Kidney (tissue), 14 donors: Measurements from ENCODE around the gene OGG1. TPM values are rescaled to one million over a fixed set of nuclear protein-coding genes. Genes with fewer than 3 reads are reported as not detected.

Experiments used
- DNase-seq, 5 donors: peaks; one replicate each; pipeline ENCODE4 v3.0.0-alpha.2; 2013 to 2020
- FAIRE-seq: peaks from 2 replicates; lab custom pipeline; 2012; peaks lifted over from hg19 to GRCh38; lab: Jason Lieb, UNC
- H3K27ac ChIP-seq, 2 donors: one replicate each; pipeline ENCODE4 v1.7.0; 2013; ENCODE audit warnings: low read depth in 2 of 2, low read length in 2 of 2, inconsistent platforms in 1 of 2
- H3K27me3 ChIP-seq: one replicate; pipeline ENCODE4 v1.7.1; 2013; ENCODE audit warnings: low read length, inconsistent platforms; ENCODE audit not compliant: control insufficient read depth, insufficient read depth
- H3K36me3 ChIP-seq, 3 donors: one replicate each; pipeline versions ENCODE4 v1.7.0 to v1.7.1; 2013; ENCODE audit warnings: low read length in 3 of 3, control low read depth in 1 of 3, inconsistent platforms in 1 of 3; ENCODE audit not compliant: insufficient read depth in 3 of 3, control insufficient read depth in 2 of 3
- H3K4me1 ChIP-seq, 3 donors: one replicate each; pipeline versions ENCODE4 v1.7.0 to v1.7.1; 2013; ENCODE audit warnings: low read length in 3 of 3, inconsistent platforms in 1 of 3, low read depth in 1 of 3; ENCODE audit not compliant: control insufficient read depth in 2 of 3, insufficient read depth in 2 of 3
- H3K4me3 ChIP-seq, 3 donors: one replicate each; pipeline versions ENCODE4 v1.7.0 to v1.8.1; 2013; ENCODE audit warnings: low read length in 3 of 3, control low read depth in 1 of 3, inconsistent platforms in 1 of 3
- H3K9ac ChIP-seq, 3 donors: one replicate each; pipeline versions ENCODE4 v1.7.0 to v1.7.1; 2013; ENCODE audit warnings: low read length in 3 of 3, control low read depth in 1 of 3, inconsistent platforms in 1 of 3
- H3K9me3 ChIP-seq, 3 donors: one replicate each; pipeline versions ENCODE4 v1.7.0 to v1.7.1; 2013; ENCODE audit warnings: low read length in 3 of 3, control low read depth in 1 of 3, inconsistent platforms in 1 of 3; ENCODE audit not compliant: control insufficient read depth in 2 of 3, insufficient read depth in 1 of 3
- intact Hi-C: fragments of 100-400 bp; cut with DNase I; formaldehyde crosslinking; loops from one replicate; pipeline ENCODE4 v1.11.1; 2022
- polyA plus RNA-seq: library from polyadenylated mRNA; stranded (reverse); fragments of 350-450 nt; fragmentation: Illumina TruSeq; extraction: RNeasy Lipid Tissue Mini Kit (QIAGEN cat#74804); gene quantifications from one replicate; pipeline ENCODE4 v1.2.3, GENCODE V29; 2014; ENCODE audit warnings: low read depth, low replicate concordance; ENCODE audit not compliant: insufficient read depth
- total RNA-seq: library from RNA; stranded (reverse); fragmentation: NEBNext Ultra II Directional; extraction: Animal tissue kit (Norgen Biotek cat#: 25700); gene quantifications from one replicate; pipeline ENCODE4 v1.2.1, GENCODE V29; 2021
- TF ChIP-seq, protein P1 (sequence below): IDR thresholded peaks from 3 replicates; pipeline ENCODE4 v1.5.1; 2012; ENCODE audit warnings: mild to moderate bottlenecking, moderate library complexity, borderline replicate concordance; ENCODE audit not compliant: insufficient read depth; ENCODE audit errors: extremely low read depth
- donor health status: control.
- donor health status: control.
- donor health status: control.
- donor health status: control.
- donor health status: control.
- donor health status: DM: yes; HTN: yes; CAD: no.
- donor health status: Normal renal cell carcinoma (clear cell type).

Gene OGG1
- total and polyA plus RNA-seq, 2 donors from 2014 or later, result 31.1 to 51.6 TPM

- Histone ChIP-seq H3K9me3 (no peaks in the 10 kb centered on the region), H3K27me3 (no peaks in the 10 kb centered on the region), H3K4me1 (peaks cover 0 to 2% (median 0%) of the 10 kb centered on the region in 3 donors), H3K9ac (no peak overlapping the region), H3K27ac (no peak overlapping the region), H3K36me3 (peaks cover 6 to 32% (median 14%) of the 10 kb centered on the region in 3 donors), H3K4me3 (no peak overlapping the region)
- TF ChIP-seq, protein P1, sequence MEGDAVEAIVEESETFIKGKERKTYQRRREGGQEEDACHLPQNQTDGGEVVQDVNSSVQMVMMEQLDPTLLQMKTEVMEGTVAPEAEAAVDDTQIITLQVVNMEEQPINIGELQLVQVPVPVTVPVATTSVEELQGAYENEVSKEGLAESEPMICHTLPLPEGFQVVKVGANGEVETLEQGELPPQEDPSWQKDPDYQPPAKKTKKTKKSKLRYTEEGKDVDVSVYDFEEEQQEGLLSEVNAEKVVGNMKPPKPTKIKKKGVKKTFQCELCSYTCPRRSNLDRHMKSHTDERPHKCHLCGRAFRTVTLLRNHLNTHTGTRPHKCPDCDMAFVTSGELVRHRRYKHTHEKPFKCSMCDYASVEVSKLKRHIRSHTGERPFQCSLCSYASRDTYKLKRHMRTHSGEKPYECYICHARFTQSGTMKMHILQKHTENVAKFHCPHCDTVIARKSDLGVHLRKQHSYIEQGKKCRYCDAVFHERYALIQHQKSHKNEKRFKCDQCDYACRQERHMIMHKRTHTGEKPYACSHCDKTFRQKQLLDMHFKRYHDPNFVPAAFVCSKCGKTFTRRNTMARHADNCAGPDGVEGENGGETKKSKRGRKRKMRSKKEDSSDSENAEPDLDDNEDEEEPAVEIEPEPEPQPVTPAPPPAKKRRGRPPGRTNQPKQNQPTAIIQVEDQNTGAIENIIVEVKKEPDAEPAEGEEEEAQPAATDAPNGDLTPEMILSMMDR, result no peak
- no peak for FAIRE-seq
- no peak for DNase-seq
- intact Hi-C loops, result no loop called here
Observed at GRCh38 chr3:9760779-9761505, 11.2 kb downstream of the OGG1 start.

GRCh38 chr3:9761919-9762318, 12.2 kb downstream of the OGG1 start:
- peaks cover 6 to 27% (median 7%) of the 10 kb centered on the region in 3 donors for H3K36me3 ChIP-seq
- no peak overlapping the region for H3K27ac ChIP-seq
- H3K9ac ChIP-seq, result no peak overlapping the region
- H3K4me3 ChIP-seq, result no peak overlapping the region
- intact Hi-C loops, result no loop called here
- DNase-seq (no peak), FAIRE-seq (no peak)
- H3K4me1 ChIP-seq, result peaks cover 0 to 4% (median 0%) of the 10 kb centered on the region in 3 donors
- no peaks in the 10 kb centered on the region for H3K27me3 ChIP-seq
- no peaks in the 10 kb centered on the region for H3K9me3 ChIP-seq
- TF ChIP-seq, protein P1, result no peak

- DNase-seq (no peak), FAIRE-seq (no peak)
- no peaks in the 10 kb centered on the region for H3K27me3 ChIP-seq
- H3K9ac ChIP-seq, result no peak overlapping the region
- no peaks in the 10 kb centered on the region for H3K9me3 ChIP-seq
- intact Hi-C loops, result no loop called here
- no peak overlapping the region for H3K27ac ChIP-seq
- H3K4me1 ChIP-seq, result peaks cover 0 to 11% (median 2%) of the 10 kb centered on the region in 3 donors
- peaks cover 5 to 22% (median 6%) of the 10 kb centered on the region in 3 donors for H3K36me3 ChIP-seq
- no peak overlapping the region for H3K4me3 ChIP-seq
- TF ChIP-seq, protein P1, result no peak
Observed at GRCh38 chr3:9762871-9763270, 13.1 kb downstream of the OGG1 start.
